IMR-90 (cell line): ENCODE results near the gene XPO4. TPM values are rescaled to one million over a fixed set of nuclear protein-coding genes. Genes with fewer than 3 reads are reported as not detected.

ENCODE experiments used
- ATAC-seq: fragments of 200-7000 bp; cut with Tn5 transposase; 2 replicates; pipeline ENCODE4 v1.9.1; 2020; ENCODE audit warnings: low read depth, mild to moderate bottlenecking, moderate library complexity
- BruUV-seq: library from RNA; stranded (reverse); fragments of 400-500 nt; replicated peaks from 2 replicates; lab custom pipeline; 2021; lab: Mats Ljungman, UMichigan
- CTCF ChIA-PET: fragments of 300-600 bp; formaldehyde crosslinking; extraction: SDS; loops from one replicate; lab custom pipeline; 2021; ENCODE audit warnings: antibody characterized with exemption; lab: Yijun Ruan, JAX
- POLR2A ChIA-PET: fragments of 300-600 bp; sonication (Branson Sonifier 250); formaldehyde crosslinking; loops from one replicate; lab custom pipeline; 2022; ENCODE audit warnings: antibody characterized with exemption; ENCODE audit not compliant: unreplicated experiment; lab: Charles Lee
- DNase-seq: peaks from one replicate; pipeline ENCODE4 v3.0.0; 2013
- H2AFZ ChIP-seq: replicated peaks from 2 replicates; pipeline ENCODE3; 2013; ENCODE audit warnings: low read length, mild to moderate bottlenecking; ENCODE audit not compliant: poor library complexity
- H2AK5ac ChIP-seq: 2 replicates; pipeline ENCODE4 v1.6.1; 2013; ENCODE audit warnings: low read depth, low read length, inconsistent platforms
- H2AK9ac ChIP-seq: replicated peaks from 2 replicates; pipeline ENCODE3; 2013; ENCODE audit warnings: mild to moderate bottlenecking, low read depth, low read length, moderate library complexity; ENCODE audit not compliant: poor library complexity
- H2BK120ac ChIP-seq: 2 replicates; pipeline ENCODE4 v1.6.1; 2013; ENCODE audit warnings: low read depth, low read length, inconsistent platforms
- H2BK15ac ChIP-seq: 3 replicates; pipeline ENCODE4 v1.6.1; 2013; ENCODE audit warnings: low read depth, low read length, inconsistent platforms
- H2BK20ac ChIP-seq: 2 replicates; pipeline ENCODE4 v1.6.1; 2013; ENCODE audit warnings: low read depth, mild to moderate bottlenecking, inconsistent platforms, low read length, moderate library complexity
- H2BK5ac ChIP-seq: 2 replicates; pipeline ENCODE4 v1.6.1; 2013; ENCODE audit warnings: mild to moderate bottlenecking, low read depth, low read length, inconsistent platforms; ENCODE audit not compliant: poor library complexity, severe bottlenecking
- H3K14ac ChIP-seq: replicated peaks from 2 replicates; pipeline ENCODE4 v1.6.1; 2013; ENCODE audit warnings: low read depth, low read length, inconsistent platforms
- H3K18ac ChIP-seq: 2 replicates; pipeline ENCODE4 v1.6.1; 2013; ENCODE audit warnings: low read depth, low read length, control low read depth
- H3K23ac ChIP-seq: 2 replicates; pipeline ENCODE4 v1.6.1; 2013; ENCODE audit warnings: low read depth, low read length, inconsistent platforms
- H3K27ac ChIP-seq: 2 replicates; pipeline ENCODE4 v1.5.1; 2013; ENCODE audit warnings: mild to moderate bottlenecking, control low read depth, low read length; ENCODE audit not compliant: insufficient read depth
- H3K27me3 ChIP-seq: 2 replicates; pipeline ENCODE4 v1.6.1; 2013; ENCODE audit warnings: low read length; ENCODE audit not compliant: control insufficient read depth, insufficient read depth
- H3K36me3 ChIP-seq: 2 replicates; pipeline ENCODE4 v1.6.1; 2013; ENCODE audit warnings: low read length, mixed read lengths; ENCODE audit not compliant: control insufficient read depth, insufficient read depth
- H3K4ac ChIP-seq: 2 replicates; pipeline ENCODE4 v1.6.1; 2013; ENCODE audit warnings: low read depth, low read length, inconsistent platforms
- H3K4me1 ChIP-seq: 2 replicates; pipeline ENCODE4 v1.6.1; 2013; ENCODE audit warnings: low read length, mixed read lengths; ENCODE audit not compliant: control insufficient read depth, insufficient read depth
- H3K4me2 ChIP-seq: 2 replicates; pipeline ENCODE4 v1.6.1; 2013; ENCODE audit warnings: low read depth, mild to moderate bottlenecking, control low read depth, low read length, moderate library complexity
- H3K4me3 ChIP-seq: 2 replicates; pipeline ENCODE4 v1.5.1; 2013; ENCODE audit warnings: low read depth, mild to moderate bottlenecking, control low read depth, low read length, moderate library complexity; ENCODE audit not compliant: insufficient read depth
- H3K56ac ChIP-seq: 2 replicates; pipeline ENCODE4 v1.6.1; 2013; ENCODE audit warnings: low read length, inconsistent platforms; ENCODE audit not compliant: insufficient read depth; ENCODE audit errors: extremely low read depth
- H3K79me1 ChIP-seq, 2 experiments: 2 replicates each; pipeline ENCODE4 v1.6.1; 2013; ENCODE audit warnings: low read length in 2 of 2, inconsistent platforms in 1 of 2, low read depth in 1 of 2
- H3K9ac ChIP-seq: 2 replicates; pipeline ENCODE4 v1.6.1; 2013; ENCODE audit warnings: low read depth, low read length, control low read depth
- H3K9me1 ChIP-seq: 2 replicates; pipeline ENCODE4 v1.6.1; 2013; ENCODE audit warnings: low read length, inconsistent platforms; ENCODE audit not compliant: insufficient read depth
- H3K9me3 ChIP-seq: 2 replicates; pipeline ENCODE4 v1.6.1; 2013; ENCODE audit warnings: low read length; ENCODE audit not compliant: control insufficient read depth, insufficient read depth
- H4K20me1 ChIP-seq: 2 replicates; pipeline ENCODE4 v1.6.1; 2013; ENCODE audit warnings: low read length, inconsistent platforms; ENCODE audit not compliant: insufficient read depth
- H4K5ac ChIP-seq: 2 replicates; pipeline ENCODE4 v1.6.1; 2013; ENCODE audit warnings: mild to moderate bottlenecking, low read depth, low read length, control low read depth
- H4K8ac ChIP-seq, 2 experiments: 2 replicates each; pipeline ENCODE4 v1.6.1; 2013; ENCODE audit warnings: low read depth in 2 of 2, low read length in 2 of 2, control low read depth in 1 of 2, inconsistent platforms in 1 of 2
- H4K91ac ChIP-seq: 2 replicates; pipeline ENCODE4 v1.6.1; 2013; ENCODE audit warnings: low read depth, low read length, inconsistent platforms; ENCODE audit not compliant: insufficient read depth
- ELK1 ChIP-seq: fragments of 150-350 bp; IDR thresholded peaks from 2 replicates; pipeline ENCODE4 v1.6.1; 2016; ENCODE audit warnings: low read depth, mild to moderate bottlenecking, low read length, moderate library complexity, borderline replicate concordance
- FOS ChIP-seq: fragments of 150-350 bp; IDR thresholded peaks from 2 replicates; pipeline ENCODE4 v1.6.1; 2016; ENCODE audit warnings: low read depth, low read length
- MAZ ChIP-seq: IDR thresholded peaks from 2 replicates; pipeline ENCODE4 v1.6.1; 2012; ENCODE audit warnings: low read depth, mild to moderate bottlenecking, low read length, improper control_type of control experiment, moderate library complexity, borderline replicate concordance
- WGBS, 2 experiments: methylation state at CpG; one replicate each; pipeline versions ENCODE4 v1.1.5 to v1.1.7; 2013; ENCODE audit warnings: missing lambda C conversion rate in 2 of 2; ENCODE audit not compliant: insufficient read length in 1 of 2; ENCODE audit errors: extremely low coverage in 2 of 2; 5-methylcytosine and 5-hydroxymethylcytosine counted together
- dilution Hi-C: fragments of 300-500 bp; cut with HindIII; formaldehyde crosslinking; loops from one replicate; pipeline ENCODE4 v1.14.3; 2018; ENCODE audit warnings: low sequenced_read_pairs; ENCODE audit not compliant: unreplicated experiment
- in situ Hi-C: fragments of 300-500 bp; cut with MboI; formaldehyde crosslinking; loops from 3 replicates; pipeline ENCODE4 v1.14.3; 2019; ENCODE audit warnings: low sequenced_read_pairs, inconsistent platforms, mixed read lengths
- intact Hi-C: fragments of 100-400 bp; cut with micrococcal nuclease; formaldehyde crosslinking; loops from 2 replicates; pipeline ENCODE4 v1.10.0; 2022
- polyA plus RNA-seq, 3 experiments: library from polyadenylated mRNA; depleted of rRNA; stranded (reverse); fragments of >200 nt; gene quantifications; 2 replicates each; pipeline ENCODE4 v1.2.3, GENCODE V29; 2012; ENCODE audit warnings: low replicate concordance in 1 of 3
- total RNA-seq: library from RNA; depleted of rRNA; stranded (reverse); fragments of >200 nt; gene quantifications from 2 replicates; pipeline ENCODE4 v1.2.3, GENCODE V29; 2012

The XPO4 gene
- total and polyA plus RNA-seq, 2 of the 4 experiments (the other 2 are of a cell fraction) = 5.0 to 21.1 TPM

DNA sequence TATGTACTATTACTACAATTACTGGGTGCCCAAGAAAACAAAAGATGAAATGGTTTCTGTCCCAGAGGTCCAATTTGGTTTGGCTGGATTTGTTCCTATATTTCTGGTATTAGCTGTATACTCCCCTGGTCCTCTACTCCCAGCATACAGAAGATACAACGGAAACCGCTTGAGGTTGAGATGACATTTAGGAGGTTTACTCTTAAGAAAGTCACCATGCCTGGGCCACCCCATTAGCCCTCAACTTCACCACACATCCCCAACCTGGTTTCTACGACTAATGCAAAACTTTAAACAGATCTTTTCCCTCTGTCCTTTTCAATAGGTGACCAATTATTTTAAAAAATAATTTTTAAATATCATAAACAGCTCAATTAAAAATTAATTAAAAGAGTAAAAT is 82.8 kb downstream of the XPO4 start:
- Histone ChIP-seq H4K5ac (no peak overlapping the region), H2BK120ac (no peak overlapping the region), H2AK9ac (no peak overlapping the region), H3K36me3 (no peaks in the 10 kb centered on the region), H3K18ac (no peak overlapping the region), H2AFZ (no peak overlapping the region), H4K91ac (no peak overlapping the region), H2AK5ac (no peak overlapping the region), H4K20me1 (peaks cover 3% of the 10 kb centered on the region; the same call in 1 of the 2 replicates), H3K79me1 (peaks cover 10 to 11% of the 10 kb centered on the region in 2 experiments; a peak in 2 of 4 replicates), H3K4me2 (no peak overlapping the region), H3K14ac (no peak overlapping the region), H3K4me3 (no peak overlapping the region), H2BK5ac (no peak overlapping the region), H3K27me3 (no peaks in the 10 kb centered on the region), H3K9me1 (peaks cover 4% of the 10 kb centered on the region), H3K4ac (no peak overlapping the region), H4K8ac (no peak overlapping the region), H3K9me3 (no peaks in the 10 kb centered on the region), H3K56ac (no peak overlapping the region), H3K23ac (no peak overlapping the region), H3K4me1 (peaks cover 8% of the 10 kb centered on the region), H2BK20ac (no peak overlapping the region), H2BK15ac (no peak overlapping the region), H3K27ac (no peak overlapping the region), H3K9ac (no peak overlapping the region)
- POLR2A ChIA-PET = no interaction called here
- dilution Hi-C loops (no loop called here), intact Hi-C loops (loop anchor here (10.0 kb wide), 1 partner anchor 625 kb away; the partner anchor contains the start of gene GJB2), in situ Hi-C loops (no loop called here)
- TF ChIP-seq FOS (no peak), MAZ (no peak), ELK1 (no peak)
- BruUV-seq = no TSS peak
- no CpG with 5 or more reads among the region's 3 CpGs for WGBS, 2 experiments
- ATAC-seq = no peak
- no peak for DNase-seq
- CTCF ChIA-PET = interaction anchor here (0.6 to 1.2 kb wide), 2 partner anchors 9 to 36 kb away, joined by 4 read pairs; no protein-coding TSS in a partner anchor
